Mammary epithelial cell (primary cell): ENCODE results near the gene FAM120B.

ENCODE experiments used
- CTCF ChIP-seq, 2 donors: IDR thresholded peaks in 1 of 2; conservative IDR thresholded peaks in 1 of 2; 2 replicates each; pipeline ENCODE4 v1.5.1; 2011 to 2012; ENCODE audit warnings: inconsistent platforms in 2 of 2, low read length in 2 of 2, mild to moderate bottlenecking in 2 of 2, control low read depth in 1 of 2, low read depth in 1 of 2; ENCODE audit not compliant: insufficient read depth in 1 of 2; ENCODE audit errors: extremely low read depth in 1 of 2
- EZH2 ChIP-seq: IDR thresholded peaks from 2 replicates; pipeline ENCODE4 v1.6.1; 2012; ENCODE audit warnings: low read length, inconsistent platforms, borderline replicate concordance

DNA sequence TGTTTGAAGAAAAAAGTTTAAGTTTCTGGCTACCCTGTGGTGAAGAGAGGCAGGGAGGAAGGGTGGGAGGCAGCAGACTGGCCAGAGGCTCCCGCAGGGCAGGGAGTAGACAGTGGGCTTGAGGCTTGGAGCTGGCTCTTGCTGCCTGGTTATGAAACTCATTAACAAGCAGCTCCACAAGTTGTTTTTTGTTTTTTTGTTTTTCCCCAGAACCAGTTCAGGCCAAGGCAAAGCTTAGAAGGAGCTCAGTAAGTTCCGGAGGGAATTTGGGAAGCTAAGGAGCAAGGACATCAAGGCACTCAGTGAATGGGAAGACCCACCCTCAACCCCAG lies 19.7 kb upstream of the FAM120B start:
- no peak for TF ChIP-seq CTCF (conservative IDR thresholded peaks at IDR 0.05 in 1 of 2, IDR thresholded peaks at IDR 0.05 in 1 of 2; ENCODE audit: extremely low read depth in 1 of 2, insufficient read depth in 1 of 2, low read depth in 1 of 2, low read length in 2 of 2)
- TF ChIP-seq EZH2, result no peak
